Eye (tissue), 1 donor: ENCODE results near the gene RADX.
"Not testable (repeated sequence)": the region's sequence is repeated elsewhere in the genome, so short reads cannot be mapped to it uniquely, and the experiment has no call there.

ENCODE experiments used
- DNase-seq: peaks from one replicate; pipeline ENCODE4 v3.0.0-alpha.2; 2015

The RADX gene

GRCh38 chrX:106611679-106612392 is at the start of gene RADX:
Gene RADX, plus strand, starts transcription at chrX:106611978. Its CDS starts 103 bp downstream, at chrX:106612081.
- peak; percentile 92 for DNase-seq

GRCh38 chrX:106564986-106565385 is 46.8 kb upstream of the RADX start:
- DNase-seq = no peak

GRCh38 chrX:106566362-106566761 is 45.4 kb upstream of the RADX start:
- no peak for DNase-seq

- no peak for DNase-seq
Observed at GRCh38 chrX:106581856-106582255, 29.9 kb upstream of the RADX start.

- DNase-seq = no peak
Observed at GRCh38 chrX:106585478-106585877, 26.3 kb upstream of the RADX start.

GRCh38 chrX:106588801-106589200 is 23.0 kb upstream of the RADX start:
- no peak for DNase-seq

- DNase-seq = no peak
Observed at GRCh38 chrX:106599411-106599810, 12.4 kb upstream of the RADX start.

GRCh38 chrX:106606571-106606970 is 5.2 kb upstream of the RADX start:
- no peak for DNase-seq

GRCh38 chrX:106608016-106608415 is 3.8 kb upstream of the RADX start:
- DNase-seq = no peak

GRCh38 chrX:106611317-106611678 is 480 bp upstream of the RADX start:
- DNase-seq = no peak

GRCh38 chrX:106612393-106612763 is 600 bp downstream of the RADX start:
- DNase-seq = peak; percentile 62

- DNase-seq = no peak
Observed at GRCh38 chrX:106613277-106613676, 1.5 kb downstream of the RADX start.

- DNase-seq = no peak
Observed at GRCh38 chrX:106615041-106615440, 3.3 kb downstream of the RADX start.

- peak; percentile 3 for DNase-seq
Observed at GRCh38 chrX:106619797-106620196, 8.0 kb downstream of the RADX start.

- DNase-seq = no peak
Observed at GRCh38 chrX:106621836-106622235, 10.1 kb downstream of the RADX start.

- DNase-seq = no peak
Observed at GRCh38 chrX:106626789-106627188, 15.0 kb downstream of the RADX start.

- no peak for DNase-seq
Observed at GRCh38 chrX:106631615-106632014, 19.8 kb downstream of the RADX start.

- no peak for DNase-seq
Observed at GRCh38 chrX:106649523-106650428, 38.0 kb downstream of the RADX start.

GRCh38 chrX:106653625-106654024 is 41.8 kb downstream of the RADX start:
- not testable (repeated sequence) for DNase-seq

- DNase-seq = no peak
Observed at GRCh38 chrX:106670631-106671030, 58.9 kb downstream of the RADX start.

- DNase-seq = no peak
Observed at GRCh38 chrX:106672527-106672926, 60.7 kb downstream of the RADX start.

- no peak for DNase-seq
Observed at GRCh38 chrX:106680716-106681115, 68.9 kb downstream of the RADX start.

- DNase-seq = no peak
Observed at GRCh38 chrX:106684207-106684606, 72.4 kb downstream of the RADX start.

- DNase-seq = no peak
Observed at GRCh38 chrX:106692425-106693065, 80.8 kb downstream of the RADX start.
